Heart left ventricle (tissue), 13 donors: Measurements from ENCODE around the gene RCOR2.

Experiments used
- POLR2A ChIP-seq, 2 donors: fragments of 450-650 bp; IDR thresholded peaks; one replicate each; pipeline ENCODE4 v1.6.1; 2017; ENCODE audit warnings: antibody characterized with exemption in 2 of 2, mild to moderate bottlenecking in 2 of 2, moderate library complexity in 2 of 2
- TF ChIP-seq, protein P1 (sequence below), 12 donors: fragments of 200-600 bp; sonication (generic) in 4 of 12; IDR thresholded peaks; one replicate each; pipeline versions ENCODE4 v1.5.0 to v1.8.0; 2018 to 2022; ENCODE audit warnings: antibody characterized with exemption in 12 of 12, mild to moderate bottlenecking in 5 of 12
- donor health status: ischemic (EF 13 %, LVEDD 7.1; RV severe dilation, severe dysfunction).
- donor health status: DM: no; HTN: yes; CAD: no.
- donor health status: DM: no; HTN: no; CAD: no.
- donor health status: ischemic (EF 25% LVEDD 6.9; RV normal size, moderate dysfunction).
- donor health status: ischemic (EF 25% LVEDD 5.7; RV mildly dilated, moderate dysfunction).
- donor health status: ischemic (EF 35%, LVEDD 5.7; RV mildly dilated, moderate dysfunction).
- donor health status: nonischemic (EF 11% LVEDD 7.7; RV severe dilation, severe dysfunction).
- donor health status: DM: yes; HTN: yes; CAD: no.
- donor health status: PGD.
- donor health status: ischemic (EF 29% LVEDD 5.4; RV normal size, mild dysfunction).
- donor health status: nonischemic (EF 23%, LVEDD 6.1; RV moderate dilation, normal function).

DNA sequence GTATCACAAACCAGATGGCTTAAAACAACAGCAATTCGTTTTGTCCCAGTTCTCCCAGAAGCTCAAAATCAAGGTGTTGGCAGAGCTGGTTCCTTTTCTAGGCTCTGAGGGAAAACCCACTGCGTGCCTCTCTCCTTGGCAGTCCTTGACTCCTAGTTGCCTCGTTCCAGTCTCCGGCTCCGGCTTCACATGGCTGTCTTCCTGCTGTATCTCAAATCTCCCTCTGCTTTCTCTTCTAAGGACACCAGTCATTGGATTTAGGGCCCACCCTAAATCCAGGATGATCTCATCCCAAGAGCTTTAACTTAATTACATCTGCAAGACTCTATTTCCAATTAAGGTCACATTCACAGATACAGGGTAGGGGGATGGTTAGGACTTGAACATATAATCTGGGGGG lies 12.7 kb upstream of the RCOR2 start:
- TF ChIP-seq, protein P1, sequence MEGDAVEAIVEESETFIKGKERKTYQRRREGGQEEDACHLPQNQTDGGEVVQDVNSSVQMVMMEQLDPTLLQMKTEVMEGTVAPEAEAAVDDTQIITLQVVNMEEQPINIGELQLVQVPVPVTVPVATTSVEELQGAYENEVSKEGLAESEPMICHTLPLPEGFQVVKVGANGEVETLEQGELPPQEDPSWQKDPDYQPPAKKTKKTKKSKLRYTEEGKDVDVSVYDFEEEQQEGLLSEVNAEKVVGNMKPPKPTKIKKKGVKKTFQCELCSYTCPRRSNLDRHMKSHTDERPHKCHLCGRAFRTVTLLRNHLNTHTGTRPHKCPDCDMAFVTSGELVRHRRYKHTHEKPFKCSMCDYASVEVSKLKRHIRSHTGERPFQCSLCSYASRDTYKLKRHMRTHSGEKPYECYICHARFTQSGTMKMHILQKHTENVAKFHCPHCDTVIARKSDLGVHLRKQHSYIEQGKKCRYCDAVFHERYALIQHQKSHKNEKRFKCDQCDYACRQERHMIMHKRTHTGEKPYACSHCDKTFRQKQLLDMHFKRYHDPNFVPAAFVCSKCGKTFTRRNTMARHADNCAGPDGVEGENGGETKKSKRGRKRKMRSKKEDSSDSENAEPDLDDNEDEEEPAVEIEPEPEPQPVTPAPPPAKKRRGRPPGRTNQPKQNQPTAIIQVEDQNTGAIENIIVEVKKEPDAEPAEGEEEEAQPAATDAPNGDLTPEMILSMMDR (IDR thresholded peaks at IDR 0.05) = no peak
- no peak for TF ChIP-seq POLR2A (IDR thresholded peaks at IDR 0.05)
